ENCODE data around the gene SKP1. TPM values are rescaled to one million over a fixed set of nuclear protein-coding genes. Genes with fewer than 3 reads are reported as not detected.
"Not testable (repeated sequence)": the region's sequence is repeated elsewhere in the genome, so short reads cannot be mapped to it uniquely, and the experiment has no call there.

SKP1 gene
- total and polyA plus RNA-seq, 2 donors from 2014 or later: 380 to 848 TPM

- FAIRE-seq: no peak
Measured at GRCh38 chr5:134153241-134153640, 23.5 kb downstream of the SKP1 start.

GRCh38 chr5:134152173-134152832, 24.4 kb downstream of the SKP1 start:
- H3K4me3 ChIP-seq (ENCODE audit: low read length in 3 of 3); intact Hi-C loops (cut with DNase I); H3K9ac ChIP-seq (ENCODE audit: low read length in 3 of 3); H3K27ac ChIP-seq (ENCODE audit: low read depth in 2 of 2, low read length in 2 of 2); H3K27me3 ChIP-seq (ENCODE audit: control insufficient read depth, insufficient read depth, low read length); H3K4me1 ChIP-seq (ENCODE audit: control insufficient read depth in 2 of 3, insufficient read depth in 2 of 3, low read depth in 1 of 3, low read length in 3 of 3); H3K9me3 ChIP-seq (ENCODE audit: control insufficient read depth in 2 of 3, insufficient read depth in 1 of 3, low read length in 3 of 3); DNase-seq; FAIRE-seq: not testable (repeated sequence)
- H3K36me3 ChIP-seq (ENCODE audit: control insufficient read depth in 2 of 3, insufficient read depth in 3 of 3, low read length in 3 of 3): peaks cover 13 to 43% (median 20%) of the 10 kb centered on the region in 3 donors

More at GRCh38 chr5:134153241-134153640, 23.5 kb downstream of the SKP1 start:
- H3K9me3 ChIP-seq (ENCODE audit: control insufficient read depth in 2 of 3, insufficient read depth in 1 of 3, low read length in 3 of 3): no peaks in the 10 kb centered on the region
- intact Hi-C loops (cut with DNase I): no loop called here
- no peak overlapping the region for H3K9ac ChIP-seq (ENCODE audit: low read length in 3 of 3)
- no peak overlapping the region for H3K27ac ChIP-seq (ENCODE audit: low read depth in 2 of 2, low read length in 2 of 2)
- no peak for DNase-seq
- H3K4me3 ChIP-seq (ENCODE audit: low read length in 3 of 3): no peak overlapping the region
- H3K4me1 ChIP-seq (ENCODE audit: control insufficient read depth in 2 of 3, insufficient read depth in 2 of 3, low read depth in 1 of 3, low read length in 3 of 3): no peaks in the 10 kb centered on the region
- peaks cover 17 to 52% (median 25%) of the 10 kb centered on the region in 3 donors for H3K36me3 ChIP-seq (ENCODE audit: control insufficient read depth in 2 of 3, insufficient read depth in 3 of 3, low read length in 3 of 3)
- H3K27me3 ChIP-seq (ENCODE audit: control insufficient read depth, insufficient read depth, low read length): no peaks in the 10 kb centered on the region
- TF ChIP-seq CTCF (IDR thresholded peaks at IDR 0.05; ENCODE audit: borderline replicate concordance, extremely low read depth, insufficient read depth): no peak

GRCh38 chr5:134151723-134152122, 25.0 kb downstream of the SKP1 start:
- no peak for TF ChIP-seq CTCF (IDR thresholded peaks at IDR 0.05; ENCODE audit: borderline replicate concordance, extremely low read depth, insufficient read depth)
- Histone ChIP-seq H3K9ac (ENCODE audit: low read length in 3 of 3) (no peak overlapping the region), H3K4me3 (ENCODE audit: low read length in 3 of 3) (no peak overlapping the region), H3K9me3 (ENCODE audit: control insufficient read depth in 2 of 3, insufficient read depth in 1 of 3, low read length in 3 of 3) (no peaks in the 10 kb centered on the region), H3K27ac (ENCODE audit: low read depth in 2 of 2, low read length in 2 of 2) (no peak overlapping the region), H3K36me3 (ENCODE audit: control insufficient read depth in 2 of 3, insufficient read depth in 3 of 3, low read length in 3 of 3) (peaks cover 13 to 45% (median 20%) of the 10 kb centered on the region in 3 donors), H3K27me3 (ENCODE audit: control insufficient read depth, insufficient read depth, low read length) (no peaks in the 10 kb centered on the region), H3K4me1 (ENCODE audit: control insufficient read depth in 2 of 3, insufficient read depth in 2 of 3, low read depth in 1 of 3, low read length in 3 of 3) (no peaks in the 10 kb centered on the region)
- DNase-seq (no peak), FAIRE-seq (no peak)
- intact Hi-C loops (cut with DNase I): no loop called here

- TF ChIP-seq CTCF (IDR thresholded peaks at IDR 0.05; ENCODE audit: borderline replicate concordance, extremely low read depth, insufficient read depth): no peak
- no peak overlapping the region for H3K27ac ChIP-seq (ENCODE audit: low read depth in 2 of 2, low read length in 2 of 2)
- no peaks in the 10 kb centered on the region for H3K9me3 ChIP-seq (ENCODE audit: control insufficient read depth in 2 of 3, insufficient read depth in 1 of 3, low read length in 3 of 3)
Measured at GRCh38 chr5:134149571-134150303, 27.0 kb downstream of the SKP1 start.

More at GRCh38 chr5:134149571-134150303, 27.0 kb downstream of the SKP1 start:
- no peak overlapping the region for H3K4me3 ChIP-seq (ENCODE audit: low read length in 3 of 3)
- H3K36me3 ChIP-seq (ENCODE audit: control insufficient read depth in 2 of 3, insufficient read depth in 3 of 3, low read length in 3 of 3): peaks cover 18 to 32% (median 19%) of the 10 kb centered on the region in 3 donors
- intact Hi-C loops (cut with DNase I): no loop called here
- no peaks in the 10 kb centered on the region for H3K27me3 ChIP-seq (ENCODE audit: control insufficient read depth, insufficient read depth, low read length)
- DNase-seq (peak in 2 of 5 donors; percentile 14 to 52), FAIRE-seq (no peak)
- H3K4me1 ChIP-seq (ENCODE audit: control insufficient read depth in 2 of 3, insufficient read depth in 2 of 3, low read depth in 1 of 3, low read length in 3 of 3): no peaks in the 10 kb centered on the region
- no peak overlapping the region for H3K9ac ChIP-seq (ENCODE audit: low read length in 3 of 3)
